EL (cell line): ENCODE results near the gene PAQR6.
A peak's percentile ranks its signal among the peaks of the same experiment; 100 is the strongest.

Experiments used
- DNase-seq: peaks from one replicate; pipeline ENCODE4 v3.0.0-alpha.2; 2016

Gene PAQR6

GRCh38 chr1:156193488-156194299 lies 54.2 kb downstream of the PAQR6 start, which contains the start of gene SLC25A44:
Gene SLC25A44 (plus strand): TSS chr1:156194104. CDS start chr1:156199848, 5,744 bp downstream.
- peak; percentile 99 for DNase-seq
